Mammary epithelial cell (primary cell): ENCODE results near the gene ADARB2.

ENCODE experiments used
- CTCF ChIP-seq, 2 donors: IDR thresholded peaks in 1 of 2; conservative IDR thresholded peaks in 1 of 2; 2 replicates each; pipeline ENCODE4 v1.5.1; 2011 to 2012; ENCODE audit warnings: inconsistent platforms in 2 of 2, low read length in 2 of 2, mild to moderate bottlenecking in 2 of 2, control low read depth in 1 of 2, low read depth in 1 of 2; ENCODE audit not compliant: insufficient read depth in 1 of 2; ENCODE audit errors: extremely low read depth in 1 of 2
- EZH2 ChIP-seq: IDR thresholded peaks from 2 replicates; pipeline ENCODE4 v1.6.1; 2012; ENCODE audit warnings: low read length, inconsistent platforms, borderline replicate concordance

DNA sequence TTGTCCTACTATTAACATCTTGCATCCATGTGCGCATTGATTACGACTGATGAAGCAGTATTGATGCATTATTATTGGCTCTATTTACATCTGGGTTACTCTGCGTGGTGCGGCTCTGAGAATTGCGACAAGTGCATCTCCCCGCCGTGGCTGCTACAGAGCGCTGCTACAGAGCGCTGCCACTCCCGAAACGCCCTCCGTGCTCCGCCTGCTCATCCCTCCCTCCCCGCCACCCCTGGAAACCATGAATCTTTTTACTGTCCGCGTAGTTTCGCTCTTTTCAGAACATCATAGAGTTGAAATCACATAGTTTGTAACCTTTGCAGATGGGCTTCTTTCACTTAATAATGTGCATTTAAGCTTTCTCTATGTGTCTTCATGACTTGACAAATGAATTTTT is 74.1 kb downstream of the ADARB2 start:
- no peak for TF ChIP-seq CTCF (conservative IDR thresholded peaks at IDR 0.05 in 1 of 2, IDR thresholded peaks at IDR 0.05 in 1 of 2; ENCODE audit: extremely low read depth in 1 of 2, insufficient read depth in 1 of 2, low read depth in 1 of 2, low read length in 2 of 2)
- TF ChIP-seq EZH2, result no peak
